Upper lobe of left lung (tissue), 6 donors: ENCODE measurements around the gene OAS2. TPM values are rescaled to one million over a fixed set of nuclear protein-coding genes. Genes with fewer than 3 reads are reported as not detected.
A peak's percentile ranks its signal among the peaks of the same experiment; 100 is the strongest.

Source experiments
- ATAC-seq, 2 donors: fragments of 200-7000 bp; cut with Tn5 transposase; one replicate each; pipeline ENCODE4 v1.9.1; 2022; ENCODE audit warnings: mild to moderate bottlenecking in 2 of 2, moderate library complexity in 2 of 2; ENCODE audit not compliant: low FRiP score in 2 of 2
- DNase-seq, 2 donors: peaks; one replicate each; pipeline ENCODE4 v3.0.0-alpha.2; 2019 to 2020
- H3K27ac ChIP-seq, 4 donors: fragments of 200-600 bp; sonication (generic); one replicate each; pipeline ENCODE4 v1.5.1; 2016 to 2019
- H3K27me3 ChIP-seq, 4 donors: fragments of 200-600 bp; sonication (generic); one replicate each; pipeline ENCODE4 v1.5.1; 2017 to 2019
- H3K36me3 ChIP-seq, 4 donors: fragments of 200-600 bp; sonication (generic); one replicate each; pipeline ENCODE4 v1.5.1; 2016 to 2019
- H3K4me1 ChIP-seq, 4 donors: fragments of 200-600 bp; sonication (generic); one replicate each; pipeline ENCODE4 v1.5.1; 2018 to 2019
- H3K4me3 ChIP-seq, 4 donors: fragments of 200-600 bp; sonication (generic); one replicate each; pipeline ENCODE4 v1.5.1; 2017 to 2019; ENCODE audit warnings: mild to moderate bottlenecking in 2 of 4, moderate library complexity in 1 of 4
- H3K9me3 ChIP-seq, 4 donors: fragments of 200-600 bp; sonication (generic); one replicate each; pipeline ENCODE4 v1.5.1; 2018 to 2019
- CTCF ChIP-seq, 6 experiments: fragments of 450-650 bp in 4 of 6; fragments of 200-600 bp in 2 of 6; sonication (generic) in 2 of 6; IDR thresholded peaks; one replicate each; pipeline ENCODE4 v1.5.1; 2016 to 2019; ENCODE audit warnings: antibody characterized with exemption in 6 of 6
- EP300 ChIP-seq, 4 donors: sonication (generic); formaldehyde crosslinking; IDR thresholded peaks; one replicate each; pipeline ENCODE4 v1.5.1; 2017; ENCODE audit warnings: antibody characterized with exemption in 4 of 4, control low read depth in 2 of 4
- POLR2A ChIP-seq, 4 donors: fragments of 450-650 bp; IDR thresholded peaks; one replicate each; pipeline ENCODE4 v1.5.1; 2016 to 2017; ENCODE audit warnings: antibody characterized with exemption in 4 of 4, mild to moderate bottlenecking in 2 of 4
- POLR2AphosphoS5 ChIP-seq, 2 donors: sonication (generic); formaldehyde crosslinking; IDR thresholded peaks; one replicate each; pipeline ENCODE4 v1.5.1; 2017; ENCODE audit warnings: antibody characterized with exemption in 2 of 2
- WGBS, 2 donors: methylation state at CpG; one replicate each; pipeline ENCODE4 v1.1.5; 2017 to 2018; 5-methylcytosine and 5-hydroxymethylcytosine counted together
- total RNA-seq, 6 donors: library from RNA; depleted of rRNA in 4 of 6; stranded (reverse); fragments of >200 nt in 4 of 6; gene quantifications; one replicate each; pipeline versions ENCODE4 v1.1.0 to v1.2.1, GENCODE V29; 2016 to 2021
- donor health status: DM: no; HTN: no; CAD: no; lungs with moderate emphysema.
- donor health status: DM: no; HTN: yes; CAD: no; lungs with severe emphysema.

OAS2 gene
- total RNA-seq, 6 donors from 2014 or later: 17.2 to 59.7 (median 20.1) TPM

GRCh38 chr12:112997506-112997905 is 19.2 kb downstream of the OAS2 start:
- H3K36me3 ChIP-seq: peaks cover 13 to 68% (median 22%) of the 10 kb centered on the region in 4 donors
- 94% methylated on average over 7 of the region's 7 CpGs for WGBS, 2 donors
- H3K4me3 ChIP-seq: no peak overlapping the region
- no peak for TF ChIP-seq CTCF (IDR thresholded peaks at IDR 0.05)
- no peak for TF ChIP-seq EP300 (IDR thresholded peaks at IDR 0.05)
- no peak for TF ChIP-seq POLR2AphosphoS5 (IDR thresholded peaks at IDR 0.05)
- TF ChIP-seq POLR2A (IDR thresholded peaks at IDR 0.05): no peak
- H3K27me3 ChIP-seq: no peaks in the 10 kb centered on the region
- peaks cover 0 to 5% (median 0%) of the 10 kb centered on the region in 4 donors for H3K9me3 ChIP-seq
- no peaks in the 10 kb centered on the region for H3K4me1 ChIP-seq
- no peak for DNase-seq
- no peak for ATAC-seq
- no peak overlapping the region for H3K27ac ChIP-seq

- Histone ChIP-seq H3K36me3 (peaks cover 13 to 85% (median 26%) of the 10 kb centered on the region in 4 donors), H3K27me3 (no peaks in the 10 kb centered on the region), H3K9me3 (peaks cover 0 to 5% (median 0%) of the 10 kb centered on the region in 4 donors), H3K4me1 (no peaks in the 10 kb centered on the region), H3K27ac (no peak overlapping the region), H3K4me3 (no peak overlapping the region)
- 88 to 90% methylated on average over 12 of the region's 12 CpGs for WGBS, 2 donors
- peak in 1 of 2 donors; percentile 22 for DNase-seq
- TF ChIP-seq POLR2A (IDR thresholded peaks at IDR 0.05) (no peak), POLR2AphosphoS5 (IDR thresholded peaks at IDR 0.05) (no peak)
- ATAC-seq: no peak
Measured at GRCh38 chr12:112998987-112999767, 20.9 kb downstream of the OAS2 start.

GRCh38 chr12:113000433-113000832 is 22.1 kb downstream of the OAS2 start:
- DNase-seq (no peak), ATAC-seq (no peak)
- WGBS, 2 donors: 95 to 97% methylated on average over 6 of the region's 6 CpGs
- TF ChIP-seq EP300 (IDR thresholded peaks at IDR 0.05): no peak
- TF ChIP-seq CTCF (IDR thresholded peaks at IDR 0.05): no peak
- TF ChIP-seq POLR2A (IDR thresholded peaks at IDR 0.05): no peak
- TF ChIP-seq POLR2AphosphoS5 (IDR thresholded peaks at IDR 0.05): no peak
- Histone ChIP-seq H3K4me3 (no peak overlapping the region), H3K9me3 (peaks cover 0 to 5% (median 0%) of the 10 kb centered on the region in 4 donors), H3K27me3 (no peaks in the 10 kb centered on the region), H3K27ac (no peak overlapping the region), H3K4me1 (no peaks in the 10 kb centered on the region), H3K36me3 (peaks cover 13 to 90% (median 29%) of the 10 kb centered on the region in 4 donors)

GRCh38 chr12:113002155-113002554 is 23.8 kb downstream of the OAS2 start:
- DNase-seq: no peak
- TF ChIP-seq POLR2AphosphoS5 (IDR thresholded peaks at IDR 0.05): no peak
- TF ChIP-seq EP300 (IDR thresholded peaks at IDR 0.05): no peak
- TF ChIP-seq POLR2A (IDR thresholded peaks at IDR 0.05): no peak
- TF ChIP-seq CTCF (IDR thresholded peaks at IDR 0.05): no peak
- Histone ChIP-seq H3K9me3 (peaks cover 0 to 5% (median 0%) of the 10 kb centered on the region in 4 donors), H3K36me3 (peaks cover 7 to 90% (median 33%) of the 10 kb centered on the region in 4 donors), H3K4me3 (no peak overlapping the region), H3K4me1 (no peaks in the 10 kb centered on the region), H3K27ac (no peak overlapping the region), H3K27me3 (no peaks in the 10 kb centered on the region)
- no peak for ATAC-seq
- WGBS, 2 donors: 86% methylated on average over 4 of the region's 4 CpGs

- H3K36me3 ChIP-seq: peaks cover 6 to 89% (median 35%) of the 10 kb centered on the region in 4 donors
- WGBS, 2 donors: 87 to 88% methylated on average over 5 of the region's 5 CpGs
- H3K4me3 ChIP-seq: no peak overlapping the region
- ATAC-seq (no peak), DNase-seq (no peak)
- TF ChIP-seq POLR2AphosphoS5 (IDR thresholded peaks at IDR 0.05): no peak
- no peak for TF ChIP-seq EP300 (IDR thresholded peaks at IDR 0.05)
- TF ChIP-seq CTCF (IDR thresholded peaks at IDR 0.05): no peak
- TF ChIP-seq POLR2A (IDR thresholded peaks at IDR 0.05): no peak
- peaks cover 0 to 5% (median 0%) of the 10 kb centered on the region in 4 donors for H3K9me3 ChIP-seq
- H3K4me1 ChIP-seq: no peaks in the 10 kb centered on the region
- no peaks in the 10 kb centered on the region for H3K27me3 ChIP-seq
- no peak overlapping the region for H3K27ac ChIP-seq
Measured at GRCh38 chr12:113002676-113003075, 24.4 kb downstream of the OAS2 start.
